GM18909 (cell line): ENCODE data around the gene BCOR.

Source experiments
- ATAC-seq: cut with Tn5 transposase; IDR thresholded peaks from one replicate; pipeline ENCODE4 v1.9.1; 2021; ENCODE audit warnings: mild to moderate bottlenecking; ENCODE audit not compliant: unreplicated experiment, poor library complexity

BCOR gene

DNA sequence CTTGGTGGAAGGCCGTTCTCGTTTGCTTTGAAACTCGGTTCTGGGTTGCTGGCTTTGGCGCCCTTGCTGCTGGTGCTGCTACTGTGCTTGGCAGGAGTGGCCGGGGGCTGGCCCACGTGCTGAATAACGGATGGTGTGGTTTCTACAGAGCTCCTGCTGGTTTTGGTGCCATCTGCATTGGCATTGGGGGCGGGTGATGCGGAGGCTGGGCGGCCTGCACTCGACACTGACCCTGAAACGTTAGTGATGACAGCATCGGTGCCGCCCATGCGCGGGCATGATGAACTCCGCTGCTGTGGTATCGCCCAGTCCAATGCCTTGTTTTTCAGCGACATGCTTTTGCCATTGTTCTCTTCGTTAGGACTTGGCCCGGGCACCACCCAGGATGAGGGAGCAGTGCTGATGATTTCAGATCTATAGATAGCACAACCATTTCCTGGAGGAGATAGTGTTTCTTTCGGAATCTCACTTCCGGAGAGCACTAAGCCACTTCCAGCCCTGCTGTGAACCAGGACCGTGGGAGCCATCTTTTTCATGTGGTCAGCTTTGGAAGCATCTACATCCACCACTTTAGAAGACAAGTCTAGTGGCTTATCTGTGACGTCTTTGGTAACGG is 24.2 kb downstream of the BCOR start:
- no peak for ATAC-seq

DNA sequence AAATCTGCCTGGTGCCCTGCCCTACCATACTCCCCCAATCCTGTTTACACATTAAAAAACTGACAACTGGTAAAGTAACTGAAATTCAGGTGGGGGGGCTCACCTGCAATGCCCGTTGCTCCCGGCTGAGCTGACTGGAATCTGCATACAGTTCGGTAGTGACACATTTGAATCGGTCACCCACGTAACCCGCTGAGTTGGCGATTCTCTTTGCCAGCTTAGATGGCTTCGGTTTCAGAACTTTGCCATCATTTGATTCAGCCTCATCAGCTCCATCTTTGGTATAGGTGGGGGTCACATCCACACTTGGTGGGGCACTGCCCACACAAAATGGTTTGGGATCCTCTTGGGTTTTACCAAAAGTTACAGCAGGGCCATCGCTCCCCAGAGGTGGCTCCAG is 25.5 kb downstream of the BCOR start:
- ATAC-seq, result no peak

- ATAC-seq, result no peak
These were observed 29.7 kb downstream of the BCOR start for GRCh38 chrX:40068048-40068447.

DNA sequence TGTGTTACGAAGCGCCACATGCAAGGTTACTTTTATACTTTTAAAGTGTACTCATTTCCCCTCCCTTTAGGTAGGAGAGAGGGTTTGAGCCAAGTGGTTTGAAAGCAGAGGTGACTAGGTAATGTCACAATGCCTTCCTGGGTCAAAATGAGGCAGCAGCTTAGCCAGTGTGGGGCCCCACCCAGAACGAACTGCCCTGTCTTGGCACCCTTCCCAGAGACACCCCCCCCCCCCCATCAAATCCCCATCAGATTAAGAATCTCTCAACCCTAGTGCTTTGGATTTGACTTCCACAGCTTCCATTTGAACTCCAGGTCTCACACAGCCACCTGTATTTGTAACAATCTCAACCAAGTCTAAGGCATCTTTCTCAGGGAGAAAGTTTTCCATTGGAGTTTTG is 31.1 kb downstream of the BCOR start:
- ATAC-seq, result no peak

- no peak for ATAC-seq
These were observed 32.3 kb downstream of the BCOR start for GRCh38 chrX:40065296-40066046.

- no peak for ATAC-seq
These were observed 33.6 kb downstream of the BCOR start for GRCh38 chrX:40064055-40064597.

DNA sequence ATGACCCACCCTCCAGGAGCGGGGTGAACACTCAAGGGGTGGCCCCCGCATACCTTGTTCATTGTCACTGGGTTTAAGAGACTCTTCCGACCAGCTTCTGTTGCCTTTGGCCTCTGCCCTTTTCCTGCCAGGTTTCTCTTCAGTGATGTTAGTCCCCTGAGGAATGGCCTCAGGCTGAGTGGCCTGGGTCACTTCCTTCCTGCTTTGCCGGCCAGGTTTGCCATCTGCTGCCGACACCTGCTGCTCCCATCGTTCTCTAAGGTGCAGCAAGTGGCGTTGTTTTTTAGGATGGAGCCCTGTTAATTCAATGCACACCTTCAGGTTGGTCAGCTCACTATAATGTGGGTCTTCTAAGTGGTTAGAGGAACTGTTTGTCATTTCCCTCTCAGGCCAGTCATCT is 34.2 kb downstream of the BCOR start:
- ATAC-seq, result no peak

- no peak for ATAC-seq
These were observed 35.1 kb downstream of the BCOR start for GRCh38 chrX:40062525-40063155.

DNA sequence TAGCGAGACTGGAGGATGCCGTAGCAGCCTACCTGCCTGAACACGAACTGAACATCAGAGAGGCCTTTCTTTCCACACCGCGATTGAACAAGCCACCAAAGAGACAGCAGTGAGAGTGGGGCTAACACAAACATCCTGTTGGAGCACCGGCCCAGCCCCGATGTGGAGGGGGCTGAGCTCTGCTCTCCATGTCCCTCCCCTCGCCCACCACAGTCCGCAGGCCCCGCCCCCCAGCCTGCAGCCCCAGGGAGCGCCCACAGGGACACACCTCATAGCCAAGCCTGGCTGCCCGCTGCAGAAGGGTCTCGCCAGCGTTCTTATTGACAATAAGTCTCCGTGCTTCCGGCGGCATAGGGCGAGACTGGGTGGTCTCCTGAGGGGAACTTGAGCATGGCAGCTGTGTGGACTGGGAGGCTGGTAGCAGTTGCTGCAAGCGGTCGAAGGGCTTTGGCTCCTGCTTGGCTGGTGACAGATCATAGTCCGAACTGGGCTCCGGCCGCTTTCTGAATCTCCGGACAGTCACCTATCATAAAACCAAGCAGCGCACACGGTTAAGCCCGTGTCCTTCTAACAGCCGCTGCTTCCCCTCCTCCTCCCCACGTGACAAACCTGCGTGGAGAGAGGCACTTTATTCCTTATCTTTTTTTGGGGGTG is 35.8 kb downstream of the BCOR start:
- no peak for ATAC-seq

DNA sequence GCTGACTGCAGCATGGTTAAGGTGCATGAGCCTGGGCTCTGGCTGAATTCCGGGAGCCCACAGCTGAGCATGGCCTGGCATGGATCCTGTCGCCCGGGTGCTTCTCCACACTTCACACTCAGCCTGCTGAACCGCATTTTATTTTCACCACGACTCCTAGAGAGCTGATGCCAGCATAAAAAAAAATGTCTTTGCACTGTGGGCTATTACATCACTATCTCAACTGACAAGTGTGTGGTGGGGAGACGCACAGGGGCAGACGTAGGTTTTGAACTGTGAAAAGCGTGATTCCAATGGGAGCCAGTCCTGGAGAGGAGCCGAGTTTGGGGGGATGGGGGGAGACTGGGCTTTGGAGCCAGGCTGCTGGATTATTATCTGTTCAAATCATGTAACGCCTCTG is 36.8 kb downstream of the BCOR start:
- ATAC-seq, result no peak

- no peak for ATAC-seq
These were observed 37.4 kb downstream of the BCOR start for GRCh38 chrX:40060356-40060845.

GRCh38 chrX:40058719-40059118 is 39.0 kb downstream of the BCOR start:
- ATAC-seq, result no peak

DNA sequence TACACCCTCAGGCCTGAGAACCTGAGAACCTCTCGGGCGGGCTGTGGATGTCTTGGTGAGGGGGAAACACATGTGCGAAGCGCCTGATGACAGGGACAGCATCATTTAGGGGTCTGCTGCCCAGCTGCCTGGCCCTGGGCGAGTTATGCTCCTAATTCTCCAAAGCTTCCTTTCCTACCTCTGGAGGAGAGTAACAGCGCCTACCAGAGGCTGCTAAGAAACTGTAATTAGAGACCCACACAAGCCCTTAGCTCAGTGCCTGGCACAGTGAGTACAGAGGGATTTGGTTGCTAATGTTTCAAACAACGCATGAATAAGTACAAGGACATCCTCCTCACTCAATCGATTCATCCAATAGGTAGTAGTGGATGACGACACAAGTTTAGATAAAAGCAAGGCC is 40.4 kb downstream of the BCOR start:
- ATAC-seq, result no peak

DNA sequence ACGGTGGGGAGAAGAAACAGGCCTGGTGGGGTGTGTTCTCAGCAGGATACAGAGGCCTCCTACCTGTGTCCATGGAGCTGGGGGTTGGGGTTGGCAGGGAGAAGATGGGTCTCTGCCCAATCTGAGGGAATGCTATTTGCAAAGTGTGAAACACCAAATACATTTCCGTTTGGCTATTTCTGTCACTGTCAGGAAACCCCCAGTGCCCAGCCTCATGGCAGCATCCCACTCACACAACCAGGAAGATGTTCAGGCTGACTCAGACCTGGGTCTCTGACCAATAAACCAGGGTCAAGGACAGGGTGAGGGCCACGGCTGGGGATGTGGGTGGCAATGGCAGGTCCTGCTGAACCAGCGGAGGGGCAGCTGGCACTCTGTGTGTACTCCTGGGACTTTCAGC is 41.3 kb downstream of the BCOR start:
- no peak for ATAC-seq

DNA sequence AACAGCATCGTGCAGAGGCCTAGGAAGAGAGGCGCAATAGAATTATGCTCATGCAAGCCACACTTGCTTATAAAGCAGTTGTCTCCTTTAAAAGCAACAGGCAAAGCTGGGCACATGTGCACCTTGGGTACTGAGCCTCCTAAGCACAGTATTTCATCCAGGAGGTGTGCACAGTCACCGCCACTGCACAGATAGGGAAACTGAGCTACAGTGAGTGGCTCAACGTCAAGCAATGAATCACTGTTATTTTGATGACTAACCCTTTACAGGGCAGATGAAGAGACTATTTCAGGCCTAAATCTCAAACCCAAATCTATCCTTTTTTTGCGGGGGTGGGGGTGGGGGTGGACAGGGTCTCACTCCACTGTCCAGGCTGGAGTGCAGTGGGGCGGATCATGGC is 42.3 kb downstream of the BCOR start:
- ATAC-seq, result no peak

DNA sequence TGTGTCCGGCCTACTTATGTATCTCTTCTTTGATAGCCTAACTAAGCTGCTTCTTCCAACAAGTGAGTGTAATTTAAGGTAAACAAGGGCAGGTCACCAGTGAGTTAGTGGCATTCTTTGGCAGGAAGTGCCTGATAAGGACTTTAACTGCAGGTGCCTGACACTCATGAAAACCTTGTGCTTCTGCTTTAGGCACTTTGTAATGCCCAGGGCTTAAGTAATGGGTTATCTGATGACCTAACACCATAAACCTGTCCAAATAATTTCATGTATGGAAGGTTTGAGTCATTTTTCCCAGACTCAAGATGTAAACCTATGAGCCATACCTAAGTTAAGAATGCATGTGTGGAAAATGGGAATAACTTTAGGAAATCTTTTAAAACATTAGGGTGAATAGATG is 43.0 kb downstream of the BCOR start:
- ATAC-seq, result no peak

GRCh38 chrX:40050532-40050931 is 47.2 kb downstream of the BCOR start:
- no peak for ATAC-seq

GRCh38 chrX:40049084-40049641 is 48.6 kb downstream of the BCOR start:
- ATAC-seq, result no peak

DNA sequence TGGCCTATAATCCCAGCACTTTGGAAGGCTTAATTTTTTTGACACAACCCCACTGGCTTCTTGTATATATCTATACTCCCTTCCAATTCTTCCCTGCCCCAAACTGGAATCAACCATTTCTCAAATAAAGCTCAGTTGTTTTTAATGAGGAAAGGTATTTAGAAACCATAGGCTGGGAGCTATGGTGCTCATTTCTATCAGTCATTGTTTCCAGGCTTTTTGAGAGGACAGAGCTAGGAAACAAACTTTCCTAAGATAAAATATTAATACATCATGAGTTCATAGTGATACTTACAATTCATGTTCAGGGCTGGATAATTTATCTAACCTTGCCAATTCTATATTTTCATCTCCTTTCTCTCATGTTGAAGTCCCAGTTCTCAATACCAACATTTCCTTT is 50.3 kb downstream of the BCOR start:
- no peak for ATAC-seq

DNA sequence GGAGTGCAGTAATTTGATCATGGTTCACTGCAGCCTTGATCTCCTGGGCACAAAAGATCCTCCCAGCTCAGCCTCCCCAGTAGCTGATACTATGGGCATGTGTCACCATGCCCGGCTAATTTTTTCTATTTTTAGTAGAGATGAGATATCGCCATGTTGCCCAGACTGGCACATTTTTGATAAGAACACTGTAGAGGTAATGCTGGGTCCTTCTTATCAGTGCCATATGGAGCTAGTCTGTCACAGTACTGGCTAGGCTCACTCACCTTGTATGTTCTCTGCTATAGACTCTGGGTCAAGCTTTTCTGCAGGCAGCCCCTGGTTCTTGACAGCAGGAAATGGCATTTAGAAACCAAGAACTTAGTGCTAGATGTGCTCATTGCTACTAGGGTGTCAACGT is 53.9 kb downstream of the BCOR start:
- no peak for ATAC-seq

GRCh38 chrX:40041915-40042314 is 55.8 kb downstream of the BCOR start:
- ATAC-seq, result no peak
